Measurements from ENCODE around the gene TMEM175. TPM values are rescaled to one million over a fixed set of nuclear protein-coding genes. Genes with fewer than 3 reads are reported as not detected.

The TMEM175 gene
- polyA plus RNA-seq, 1 of the 3 experiments (the other 2 are of a cell fraction), result 54.2 TPM

GRCh38 chr4:972651-973424 lies 40.6 kb downstream of the TMEM175 start:
- ChIA-PET POLR2A (interaction anchor here (1.1 kb wide), 1 partner anchor 14 kb away, joined by 5 read pairs; the partner anchor contains the start of gene IDUA), CTCF (no interaction called here)
- H3K36me3 ChIP-seq (replicated peaks in 1 of 2; ENCODE audit: control insufficient read depth in 1 of 2, insufficient read depth in 2 of 2, low read length in 1 of 2), result no peaks in the 10 kb centered on the region
- H3K27me3 ChIP-seq (ENCODE audit: insufficient read depth), result no peaks in the 10 kb centered on the region
- no peak for TF ChIP-seq TCF12 (IDR thresholded peaks at IDR 0.05)
- H3F3A ChIP-seq (replicated peaks; ENCODE audit: insufficient read depth), result no peaks in the 10 kb centered on the region
- peak overlapping the region; percentile 80 to 85 for H3K4me3 ChIP-seq (ENCODE audit: low read depth in 2 of 2, low read length in 1 of 2)
- peaks cover 18% of the 10 kb centered on the region; the same call in 1 of the 2 replicates for H3K79me2 ChIP-seq (ENCODE audit: insufficient read depth)
- H3K4me2 ChIP-seq, result peak overlapping the region; percentile 99
- no peaks in the 10 kb centered on the region for H3K9me2 ChIP-seq
- 0% methylated on average over 2 of the region's 65 CpGs for WGBS (ENCODE audit: low lambda C conversion rate)
- peaks cover 7 to 18% of the 10 kb centered on the region in 2 experiments; a peak in 1 of 4 replicates for H3K4me1 ChIP-seq (ENCODE audit: control insufficient read depth in 1 of 2, insufficient read depth in 2 of 2, low read depth in 1 of 2, low read length in 1 of 2)
- H3K9me3 ChIP-seq, result no peaks in the 10 kb centered on the region
- peak overlapping the region; percentile 61; the same call in 1 of the 2 replicates for H3K9ac ChIP-seq
- peaks cover 18% of the 10 kb centered on the region for H4K20me1 ChIP-seq (ENCODE audit: insufficient read depth)
- DNase-seq, result peak; percentile 72
- no peak overlapping the region; a peak in 1 of 4 replicates for H3K27ac ChIP-seq (ENCODE audit: low read depth in 2 of 2, low read length in 1 of 2)
- H2AFZ ChIP-seq (ENCODE audit: low read depth), result no peak overlapping the region

DNA sequence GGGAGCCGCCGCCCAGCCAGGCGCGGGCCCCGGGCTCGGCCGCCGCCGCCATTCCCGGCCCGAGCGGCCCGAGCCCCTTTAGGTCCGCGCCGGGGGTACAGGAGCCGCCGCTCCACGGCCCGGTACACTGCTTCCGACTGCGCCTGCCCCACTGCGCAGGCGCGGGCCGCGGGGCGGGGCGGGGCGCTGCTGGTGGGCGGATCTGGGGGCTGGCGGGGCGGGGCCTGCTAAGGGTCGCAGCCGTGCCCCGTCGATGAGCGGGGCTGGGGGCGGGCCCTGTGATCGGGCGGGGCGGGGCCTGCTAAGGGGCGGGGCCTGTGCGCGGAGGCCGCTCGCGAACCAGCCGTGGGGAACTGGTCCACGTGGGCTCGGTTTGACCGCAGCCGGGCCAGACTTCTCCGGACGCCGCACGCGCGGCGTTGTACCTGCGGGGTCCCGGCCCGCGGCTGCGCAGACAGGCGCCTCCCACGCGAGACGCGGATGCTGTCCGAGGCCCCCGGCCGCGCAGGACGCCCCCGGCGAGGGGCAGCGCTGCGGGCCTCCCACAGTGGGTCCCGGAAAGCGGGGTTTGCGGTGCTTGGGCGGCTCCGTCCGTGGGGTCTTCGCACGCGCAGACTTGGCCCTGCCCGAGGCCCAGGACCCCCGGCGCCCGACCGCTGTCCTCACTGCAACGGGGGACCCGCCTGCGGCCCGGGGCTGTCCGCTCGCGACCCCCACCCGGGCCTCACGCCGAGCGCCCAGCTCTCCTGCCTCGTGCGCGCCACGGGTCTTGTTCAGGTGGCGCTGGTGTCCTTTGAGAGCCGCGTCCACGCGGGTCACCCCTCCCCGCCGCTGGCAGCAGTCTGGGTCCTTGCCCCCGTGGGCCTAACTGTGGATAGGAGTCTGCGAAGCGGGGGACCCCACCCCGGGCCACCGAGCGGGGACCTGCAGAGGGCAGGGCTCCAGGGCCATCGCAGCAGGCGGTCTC lies 41.5 kb downstream of the TMEM175 start, which contains the start of gene DGKQ:
Gene DGKQ (minus strand): TSS at position 139 of the 967 bp plus-strand sequence. CDS start 87 bp downstream, at position 52.
- H3K9me3 ChIP-seq, result no peaks in the 10 kb centered on the region
- H3K4me2 ChIP-seq, result peak within 1 kb of the TSS; percentile 99
- peak within 1 kb of the TSS; percentile 61; the same call in 1 of the 2 replicates for H3K9ac ChIP-seq
- ChIA-PET CTCF (no interaction called here), POLR2A (no interaction called here)
- H3K4me1 ChIP-seq (ENCODE audit: control insufficient read depth in 1 of 2, insufficient read depth in 2 of 2, low read depth in 1 of 2, low read length in 1 of 2), result peaks cover 7 to 18% of the 10 kb centered on the region in 2 experiments; a peak in 1 of 4 replicates
- H3K79me2 ChIP-seq (ENCODE audit: insufficient read depth), result peaks cover 18% of the 10 kb centered on the region; the same call in 1 of the 2 replicates
- H3K36me3 ChIP-seq (replicated peaks in 1 of 2; ENCODE audit: control insufficient read depth in 1 of 2, insufficient read depth in 2 of 2, low read length in 1 of 2), result no peaks in the 10 kb centered on the region
- DNase-seq, result peak; percentile 100
- peak within 1 kb of the TSS; percentile 80 to 85 for H3K4me3 ChIP-seq (ENCODE audit: low read depth in 2 of 2, low read length in 1 of 2)
- 74% methylated on average over 6 of the region's 123 CpGs for WGBS (ENCODE audit: low lambda C conversion rate)
- no peaks in the 10 kb centered on the region for H3F3A ChIP-seq (replicated peaks; ENCODE audit: insufficient read depth)
- peaks cover 18% of the 10 kb centered on the region for H4K20me1 ChIP-seq (ENCODE audit: insufficient read depth)
- no peaks in the 10 kb centered on the region for H3K9me2 ChIP-seq
- H3K27me3 ChIP-seq (ENCODE audit: insufficient read depth), result no peaks in the 10 kb centered on the region
- peak within 1 kb of the TSS; percentile 65; the same call in 1 of the 2 replicates for H2AFZ ChIP-seq (ENCODE audit: low read depth)
- TF ChIP-seq, protein P1, sequence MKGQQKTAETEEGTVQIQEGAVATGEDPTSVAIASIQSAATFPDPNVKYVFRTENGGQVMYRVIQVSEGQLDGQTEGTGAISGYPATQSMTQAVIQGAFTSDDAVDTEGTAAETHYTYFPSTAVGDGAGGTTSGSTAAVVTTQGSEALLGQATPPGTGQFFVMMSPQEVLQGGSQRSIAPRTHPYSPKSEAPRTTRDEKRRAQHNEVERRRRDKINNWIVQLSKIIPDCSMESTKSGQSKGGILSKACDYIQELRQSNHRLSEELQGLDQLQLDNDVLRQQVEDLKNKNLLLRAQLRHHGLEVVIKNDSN (IDR thresholded peaks at IDR 0.05; ENCODE audit: borderline replicate concordance, low read depth), result no peak
- TF ChIP-seq FOXJ3 (CRISPR knock-in tag; IDR thresholded peaks at IDR 0.05) (no peak), RXRA (IDR thresholded peaks at IDR 0.05; ENCODE audit: borderline replicate concordance, low read depth) (no peak), TEAD4 (IDR thresholded peaks at IDR 0.05; ENCODE audit: borderline replicate concordance, insufficient read depth) (no peak), NRF1 (IDR thresholded peaks at IDR 0.05; ENCODE audit: low read depth, low read length) (peak; percentile 76), MXI1 (IDR thresholded peaks at IDR 0.05; ENCODE audit: low read depth, low read length) (peak; percentile 72), POLR2AphosphoS5 (IDR thresholded peaks at IDR 0.05; ENCODE audit: low read depth, low read length) (peak; percentile 62), USF2 (IDR thresholded peaks at IDR 0.05; ENCODE audit: borderline replicate concordance, low read depth, low read length) (no peak), YY1 (IDR thresholded peaks at IDR 0.05; ENCODE audit: low read depth) (no peak), MAX (IDR thresholded peaks at IDR 0.05; ENCODE audit: low read depth) (peak; percentile 49; the same call in 1 of the 2 replicates), SIN3A (IDR thresholded peaks at IDR 0.05; ENCODE audit: borderline replicate concordance, low read depth, low read length) (no peak)
- no peak within 1 kb of the TSS; a peak in 1 of 4 replicates for H3K27ac ChIP-seq (ENCODE audit: low read depth in 2 of 2, low read length in 1 of 2)

Data from SK-N-SH (cell line).